HG03354 (cell line): ENCODE data around the gene CST3.
A peak's percentile ranks its signal among the peaks of the same experiment; 100 is the strongest.
"Not testable (repeated sequence)": the region's sequence is repeated elsewhere in the genome, so short reads cannot be mapped to it uniquely, and the experiment has no call there.

Experiments
- ATAC-seq: cut with Tn5 transposase; IDR thresholded peaks from one replicate; pipeline ENCODE4 v1.9.1; 2021; ENCODE audit warnings: mild to moderate bottlenecking; ENCODE audit not compliant: unreplicated experiment, poor library complexity, severe bottlenecking

Gene CST3

DNA sequence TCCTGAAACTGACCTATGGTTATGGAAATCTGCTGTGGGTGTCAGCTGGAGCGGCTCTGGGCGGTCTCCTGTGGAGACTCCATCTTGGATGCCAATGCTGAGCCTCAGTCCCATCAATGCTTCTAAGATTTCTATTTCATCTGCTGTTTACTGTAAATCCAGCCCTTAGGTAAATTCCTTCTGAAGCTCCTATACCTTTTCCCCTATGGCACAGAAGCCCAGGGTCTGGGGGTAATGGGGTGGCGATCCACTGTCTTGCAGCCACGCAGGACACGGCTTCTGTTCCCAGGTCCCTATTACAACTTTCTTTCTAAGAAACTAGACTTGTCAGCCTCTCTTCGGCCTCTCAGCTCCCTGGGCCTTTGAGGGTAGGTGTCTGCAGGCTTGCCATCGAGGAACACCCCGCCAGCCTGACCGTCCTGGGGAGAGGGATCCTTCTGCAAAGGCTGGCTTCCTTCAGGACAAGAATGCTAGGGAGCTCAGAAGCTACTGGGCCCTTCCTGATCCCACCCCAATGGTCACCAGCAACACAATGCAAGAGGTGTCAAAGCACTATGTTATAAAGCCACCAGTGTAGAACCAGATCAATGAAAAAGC is 6.4 kb downstream of the CST3 start:
- no peak for ATAC-seq

DNA sequence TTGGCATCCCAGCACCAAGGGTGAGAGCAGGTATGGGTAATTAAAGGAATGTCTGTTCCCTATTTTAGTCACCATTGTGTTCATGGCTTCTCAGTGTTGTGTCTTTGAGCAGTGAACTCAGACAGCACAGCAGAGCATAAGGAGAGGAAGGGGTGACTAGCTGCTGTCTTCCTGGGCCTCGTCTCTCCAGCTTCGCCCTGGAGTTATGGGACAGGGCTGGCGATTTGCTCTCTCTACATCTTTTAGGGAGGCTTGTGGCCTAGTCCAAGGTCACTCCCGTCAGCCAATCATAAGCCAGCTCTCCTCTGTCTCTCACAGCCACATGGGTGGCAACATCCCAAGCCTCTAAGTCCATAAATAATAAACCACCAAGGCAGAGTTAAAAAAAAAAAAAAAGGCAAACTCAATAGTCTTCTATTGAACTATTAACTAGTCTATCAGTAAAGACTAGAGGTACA is 7.3 kb downstream of the CST3 start:
- ATAC-seq = no peak

DNA sequence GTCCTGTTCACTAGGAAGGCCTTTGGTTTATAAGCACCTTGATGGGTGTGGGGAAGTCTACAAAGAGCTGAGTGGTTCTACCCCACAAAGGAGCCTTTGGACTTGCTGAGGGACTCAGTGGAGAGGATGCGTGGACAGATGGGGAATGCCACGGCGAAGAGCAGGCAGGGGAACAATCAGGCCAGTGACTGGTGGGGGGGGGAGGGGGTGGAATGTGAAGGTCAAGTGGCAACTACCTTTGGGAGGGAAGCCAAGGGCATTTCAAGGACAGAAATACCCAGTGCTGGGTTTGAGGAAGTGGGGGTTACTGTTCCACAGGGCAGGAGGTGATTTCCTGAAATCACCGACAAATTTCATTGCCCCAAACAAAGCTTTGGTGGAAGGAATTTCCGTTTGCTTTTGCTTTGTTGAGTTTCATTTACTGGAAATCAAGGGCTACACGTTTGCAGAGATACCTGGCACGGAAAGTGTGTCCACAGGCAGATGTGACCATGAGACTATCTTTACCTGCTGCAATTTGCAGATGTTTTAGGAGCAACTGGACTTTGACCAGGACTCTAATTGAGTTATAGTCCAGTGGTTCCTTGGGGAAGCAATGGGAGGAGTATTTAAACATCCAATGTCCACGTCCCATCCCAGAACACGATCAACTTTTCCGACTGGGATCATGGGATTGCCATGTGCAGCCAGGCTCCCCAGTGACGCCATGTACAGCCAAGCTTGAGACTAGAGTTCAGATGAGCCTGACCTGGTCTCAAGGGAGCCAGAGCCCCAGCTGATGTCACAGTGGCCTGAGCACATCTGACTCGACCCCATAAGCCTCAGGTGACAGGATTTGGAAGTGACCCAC is 8.0 kb downstream of the CST3 start:
- ATAC-seq = no peak

DNA sequence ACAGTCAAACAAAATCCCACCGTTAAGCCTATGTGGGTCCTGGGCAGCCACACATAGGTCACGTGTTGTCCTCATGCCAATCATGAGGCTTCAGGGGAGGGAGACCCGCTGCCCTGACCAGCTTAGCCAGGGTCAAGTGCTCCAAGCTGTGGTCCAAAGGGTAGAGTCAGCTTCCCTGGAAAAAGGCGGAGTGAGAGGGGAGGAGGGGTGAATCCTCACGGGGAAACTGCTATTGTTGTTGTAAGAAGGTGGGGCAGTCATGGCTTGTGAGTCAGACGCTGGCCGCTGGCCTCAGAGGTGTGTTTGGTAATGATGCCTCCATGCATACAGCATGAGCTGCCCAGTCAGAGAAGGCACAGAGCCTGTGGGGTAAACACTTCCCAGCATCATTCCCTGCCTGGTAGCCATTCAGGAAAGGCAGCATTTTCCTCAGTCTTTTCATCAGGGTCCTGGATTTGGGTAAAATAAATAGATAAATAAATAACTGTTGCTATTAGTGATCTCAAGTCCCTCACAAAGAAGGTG is 8.7 kb downstream of the CST3 start:
- no peak for ATAC-seq

DNA sequence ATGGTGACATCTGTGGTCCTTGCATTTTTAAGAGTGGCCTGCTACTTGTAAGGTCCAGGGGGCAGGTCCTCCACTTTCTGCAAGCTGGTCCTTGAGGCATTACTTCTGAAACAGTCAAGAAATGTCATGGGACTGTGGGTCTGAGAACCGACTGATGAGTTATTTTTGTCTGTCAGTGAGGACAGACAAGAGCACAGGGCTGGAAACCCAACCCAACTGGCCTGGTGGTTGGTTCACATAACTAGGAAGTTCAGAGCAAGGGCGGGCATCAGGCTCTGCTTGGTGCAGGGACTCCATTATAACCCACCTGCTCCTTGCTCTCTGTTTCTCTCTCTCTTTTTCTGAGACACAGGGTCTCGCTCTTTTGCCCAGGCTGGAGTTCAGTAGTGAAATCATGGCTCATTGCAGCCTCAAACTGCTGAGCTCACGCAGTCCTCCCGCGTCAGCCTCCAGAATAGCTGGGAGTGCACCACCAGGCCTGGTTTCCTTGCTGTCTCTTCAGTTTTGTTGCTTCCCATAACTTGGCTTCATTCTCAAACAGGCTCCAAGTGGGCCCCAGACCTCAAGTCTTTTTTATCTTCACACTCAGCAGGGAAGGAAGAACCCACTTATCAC is 9.2 kb downstream of the CST3 start:
- ATAC-seq = no peak

DNA sequence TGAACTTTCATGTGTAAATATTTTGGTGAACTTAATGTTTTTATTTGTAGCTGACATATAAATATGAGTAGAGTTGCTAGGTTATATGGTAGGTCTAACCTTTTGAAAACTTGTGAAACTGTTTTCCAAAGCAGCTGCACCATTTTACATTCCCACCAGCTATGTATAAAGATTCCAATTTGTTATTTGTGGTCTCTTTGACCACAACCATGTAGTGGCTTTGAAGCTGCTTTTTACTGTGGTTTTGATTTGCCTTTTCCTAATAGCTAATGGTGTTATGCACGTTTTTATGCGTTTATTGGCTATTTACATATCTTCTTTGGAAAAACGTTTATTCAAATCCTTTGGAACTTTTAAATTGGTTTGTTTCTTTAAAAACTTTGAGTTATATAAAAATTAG is 10.3 kb downstream of the CST3 start:
- no peak for ATAC-seq

DNA sequence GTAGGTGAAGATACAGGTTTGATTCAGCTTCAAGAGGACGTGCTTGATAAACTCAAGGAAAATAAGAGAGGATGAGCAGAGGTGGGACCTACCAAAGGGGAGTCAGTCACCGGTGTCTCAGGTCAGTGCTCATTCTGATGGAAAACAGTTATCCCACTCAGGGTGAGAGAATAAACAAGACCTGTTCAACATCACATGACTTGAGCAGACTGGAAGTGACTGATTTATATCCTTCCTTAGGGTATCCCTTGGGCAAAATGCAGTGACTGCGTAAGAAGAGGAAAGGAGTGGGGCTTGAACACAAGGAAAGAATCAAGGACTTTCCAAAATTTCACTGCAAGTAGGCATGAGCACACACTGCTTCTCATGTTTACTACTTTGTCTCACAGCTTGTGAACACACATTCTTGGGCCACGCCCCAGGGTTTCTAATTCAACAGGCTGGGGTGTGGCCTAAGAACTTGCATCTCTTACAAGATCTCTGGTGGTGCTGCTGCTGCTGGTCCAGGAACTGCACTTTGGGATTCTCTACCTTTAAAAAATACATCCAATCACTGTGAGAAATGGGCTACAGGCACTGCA is 11.6 kb downstream of the CST3 start:
- no peak for ATAC-seq

DNA sequence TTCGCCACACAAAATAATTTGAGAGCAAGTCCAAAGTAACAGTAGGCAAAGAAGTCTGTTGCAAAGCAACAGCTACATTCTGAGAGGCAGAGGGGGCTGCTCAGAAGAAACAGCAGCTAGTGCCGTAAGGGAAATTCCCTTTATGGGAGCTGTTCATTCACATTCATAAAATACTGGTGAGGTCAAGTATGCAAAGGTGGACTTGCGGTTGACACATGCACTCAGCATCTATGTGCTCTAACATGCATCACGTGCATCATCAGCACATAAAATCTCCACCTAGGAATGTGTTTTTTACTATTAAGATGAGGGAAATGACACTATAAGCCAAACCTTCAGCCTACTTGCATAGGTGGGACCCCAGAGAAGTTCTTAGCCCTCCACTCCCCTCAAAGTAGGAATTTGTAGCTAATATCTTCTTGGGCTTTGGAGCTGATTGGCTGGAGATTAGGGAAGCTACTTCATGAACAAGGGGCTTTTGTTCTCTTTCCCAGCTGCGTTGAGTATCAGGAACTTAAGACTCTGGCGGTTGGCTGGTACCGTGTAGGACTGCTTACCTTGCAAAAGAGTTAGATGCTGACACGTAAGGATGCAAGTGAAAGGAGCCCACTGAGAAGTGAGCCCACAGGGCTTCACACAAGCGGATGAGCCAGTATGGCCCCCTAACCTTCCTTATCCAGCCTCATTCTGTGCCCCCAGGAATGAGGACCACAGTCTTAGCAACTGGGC is 12.4 kb downstream of the CST3 start:
- no peak for ATAC-seq

DNA sequence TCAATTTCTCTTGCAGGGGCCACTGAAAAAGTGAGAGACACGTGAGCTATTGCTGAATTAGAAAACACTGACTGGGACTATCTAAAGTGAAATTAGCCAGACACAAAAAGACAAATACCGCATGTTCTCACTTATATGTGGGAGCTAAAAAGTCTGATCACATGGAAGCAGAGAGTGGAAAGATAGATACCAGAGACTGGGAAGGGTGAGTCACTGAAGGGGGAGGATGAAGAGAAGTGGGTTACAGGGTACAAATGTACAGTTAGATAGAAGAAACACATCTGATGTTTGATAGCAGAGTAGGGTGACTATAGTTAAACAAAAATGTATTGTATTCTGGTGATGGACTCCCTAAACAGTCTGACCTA is 13.4 kb downstream of the CST3 start:
- no peak for ATAC-seq

DNA sequence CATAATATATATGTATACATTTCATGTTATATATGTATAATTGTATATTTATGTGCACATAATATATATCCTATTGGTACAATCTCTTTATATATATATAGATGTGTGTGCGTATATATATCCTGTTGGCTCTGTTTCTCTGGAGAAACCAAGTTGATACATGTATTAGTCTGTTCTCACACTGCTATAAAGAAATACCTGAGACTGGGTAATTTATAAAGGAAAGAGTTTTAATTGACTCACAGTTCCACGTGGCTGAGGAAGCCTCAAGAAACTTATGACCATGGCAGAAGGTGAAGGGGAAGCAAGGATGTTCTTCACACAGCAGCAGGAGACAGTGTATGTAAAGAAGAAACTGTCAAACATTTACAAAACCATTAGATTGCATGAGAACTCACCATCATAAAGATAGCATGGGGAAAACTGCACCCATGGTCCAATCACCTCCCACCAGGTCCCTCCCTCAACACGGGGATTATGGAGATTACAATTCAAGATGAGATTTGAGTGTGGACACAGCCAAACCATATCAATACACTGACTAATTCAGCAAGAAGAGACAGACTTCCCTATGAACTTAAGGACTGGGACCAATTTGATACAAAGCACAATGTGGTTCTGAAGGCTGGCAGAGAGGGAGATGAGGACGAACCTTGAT is 14.0 kb downstream of the CST3 start:
- ATAC-seq = no peak

DNA sequence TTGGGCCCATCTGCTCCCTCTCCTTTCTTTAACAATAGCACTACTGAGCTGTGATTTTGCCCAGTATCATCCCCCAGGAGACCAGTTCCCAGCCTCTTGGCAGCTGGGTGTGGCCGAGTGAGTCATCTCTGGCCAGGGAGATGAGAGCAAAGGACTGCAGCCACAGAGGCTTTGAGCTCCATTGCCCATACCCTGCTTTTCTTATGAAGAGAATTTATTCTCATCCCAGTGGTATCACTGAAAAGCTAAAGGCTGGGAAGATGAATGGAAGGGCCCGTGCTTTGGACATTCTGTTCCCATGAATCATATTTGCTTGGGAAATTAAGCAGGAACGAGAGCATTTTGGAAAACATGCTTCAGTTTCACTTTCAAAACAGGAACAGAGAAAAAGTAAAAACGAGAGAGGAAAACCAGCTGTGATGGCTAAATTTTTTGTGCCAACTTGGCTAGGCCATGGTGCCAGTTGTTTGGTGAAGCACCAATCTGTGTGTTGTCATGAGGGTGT is 14.9 kb downstream of the CST3 start:
- ATAC-seq = peak; percentile 81

DNA sequence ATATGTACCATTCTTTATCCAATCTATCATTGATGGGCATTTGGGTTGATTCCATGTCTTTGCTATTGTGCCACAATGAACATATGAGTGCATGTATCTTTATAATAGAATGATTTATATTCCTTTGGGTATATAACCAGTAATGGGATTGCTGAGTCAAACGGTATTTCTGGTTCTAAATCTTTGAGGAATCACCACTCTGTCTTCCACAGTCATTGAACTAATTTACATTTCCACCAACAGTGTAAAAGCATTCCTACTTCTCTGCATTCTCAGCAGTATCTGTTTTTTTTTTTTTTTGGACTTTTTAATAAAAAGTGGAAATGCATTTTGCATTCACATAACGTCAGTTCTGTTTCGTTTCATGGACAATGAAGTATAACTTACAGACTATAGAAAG is 15.4 kb downstream of the CST3 start:
- not testable (repeated sequence) for ATAC-seq

DNA sequence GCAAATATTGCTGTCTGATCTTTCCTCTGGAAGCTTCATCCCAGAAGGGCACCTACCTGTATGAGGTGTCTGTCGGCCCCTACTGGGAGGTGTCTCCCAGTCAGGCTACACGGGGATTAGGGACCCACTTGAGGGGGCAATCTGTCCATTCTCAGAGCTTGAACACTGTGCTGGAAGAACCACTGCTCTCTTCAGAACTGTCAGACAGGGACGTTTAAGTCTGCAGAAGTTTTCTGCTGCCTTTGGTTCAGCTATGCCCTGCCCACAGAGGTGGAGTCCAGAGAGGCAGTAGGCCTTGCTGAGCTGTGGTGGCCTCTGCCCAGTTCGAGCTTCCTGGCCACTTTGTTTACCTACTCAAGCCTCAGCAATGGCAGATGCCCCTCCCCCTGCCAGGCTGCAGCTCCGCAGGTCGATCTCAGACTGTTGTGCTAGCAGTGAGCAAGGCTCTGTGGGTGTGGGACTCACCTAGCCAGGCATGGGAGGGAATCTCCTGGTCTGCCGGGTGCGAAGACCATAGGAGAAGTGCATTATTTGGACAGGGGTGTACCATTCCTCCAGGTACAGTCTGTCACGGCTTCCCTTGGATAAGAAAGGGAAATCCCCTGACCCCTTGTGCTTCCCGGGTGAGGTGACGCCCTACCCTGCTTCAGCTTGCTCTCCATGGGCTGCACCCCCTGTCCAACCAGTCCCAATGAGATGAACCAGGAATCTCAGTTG is 16.9 kb downstream of the CST3 start:
- ATAC-seq = not testable (repeated sequence)

DNA sequence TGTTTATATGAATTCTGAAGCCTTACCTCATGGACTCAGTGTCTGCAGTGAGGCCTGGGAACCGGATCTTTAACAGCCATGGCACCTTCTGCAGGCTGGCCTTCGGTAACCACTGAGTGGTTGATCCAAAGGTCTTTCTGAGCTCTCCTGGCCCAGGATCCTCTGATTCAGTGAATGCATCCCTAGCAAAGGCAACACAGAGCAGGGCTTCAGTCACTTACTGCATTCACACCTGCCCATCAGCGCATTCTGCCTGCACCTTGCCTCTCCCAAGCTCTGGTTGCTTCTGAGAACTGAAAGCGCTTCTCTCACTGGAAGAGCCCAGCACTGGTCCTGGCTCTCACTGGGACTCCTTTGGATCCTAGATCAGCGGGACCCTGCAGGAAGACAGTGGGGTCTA is 23.6 kb downstream of the CST3 start:
- no peak for ATAC-seq

DNA sequence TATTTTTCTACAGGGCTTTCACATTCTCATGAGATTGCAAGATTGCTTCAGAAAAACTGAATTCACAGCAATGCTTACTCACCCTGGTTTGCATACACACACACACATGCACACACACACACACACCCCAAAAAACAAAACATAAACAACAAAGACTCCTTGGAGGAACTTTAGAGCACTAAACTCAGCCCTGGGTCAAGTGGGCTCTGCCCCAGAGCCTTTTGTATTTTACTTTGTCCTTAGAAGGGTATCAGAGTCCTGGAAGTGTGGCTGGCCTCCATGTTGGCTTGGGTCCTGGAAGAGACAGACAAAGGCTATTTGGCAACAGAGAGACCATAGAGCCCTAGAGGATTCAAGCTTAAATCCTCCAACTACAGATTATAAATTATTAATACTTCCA is 24.1 kb downstream of the CST3 start:
- no peak for ATAC-seq

DNA sequence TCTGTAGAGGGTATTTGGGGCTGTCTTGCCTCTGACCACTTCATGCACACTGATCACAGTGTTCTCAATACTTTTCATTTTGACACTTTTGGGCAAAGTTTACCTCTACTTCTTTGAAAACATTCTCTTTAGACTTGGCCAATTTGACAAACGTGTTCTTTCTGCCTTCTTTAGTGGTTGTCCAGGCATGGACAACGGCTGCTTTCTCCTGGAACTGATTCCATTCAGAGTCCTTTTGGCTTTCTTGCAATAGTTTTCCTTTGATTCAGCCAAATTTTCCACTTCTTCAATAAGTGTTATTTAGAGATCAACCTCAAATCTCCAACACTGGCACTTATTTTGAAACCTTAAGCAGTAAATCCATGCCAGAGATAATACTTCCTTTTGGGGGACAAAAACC is 25.4 kb downstream of the CST3 start:
- ATAC-seq = no peak

DNA sequence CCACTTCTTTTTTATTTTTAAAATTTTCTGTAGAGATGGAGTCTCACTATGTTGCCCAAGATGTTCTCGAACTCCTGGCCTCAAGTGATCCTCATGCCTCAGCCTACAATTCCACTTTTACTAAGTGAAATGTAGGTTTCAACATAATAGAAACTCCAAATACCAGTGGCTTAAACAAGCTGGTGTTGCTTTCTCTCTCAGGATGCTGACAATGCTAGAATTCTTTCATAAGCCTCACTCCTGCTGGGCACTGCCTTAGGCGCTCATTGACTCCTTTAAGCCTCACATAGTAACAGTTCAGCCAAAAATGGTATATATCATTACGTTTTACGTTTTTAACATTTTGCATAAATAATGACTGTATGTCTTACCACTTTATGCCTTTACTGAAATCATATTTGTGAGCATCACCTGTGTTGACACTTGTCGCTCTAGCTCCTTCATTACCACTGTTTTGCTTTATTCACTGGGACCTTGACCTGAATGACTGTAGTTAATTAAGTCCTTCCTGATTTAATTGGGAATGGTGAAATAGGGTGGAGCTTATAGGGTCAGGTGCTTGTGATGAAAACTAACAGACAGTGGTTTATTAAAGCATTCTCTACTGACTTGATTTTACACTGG is 28.2 kb downstream of the CST3 start:
- no peak for ATAC-seq

DNA sequence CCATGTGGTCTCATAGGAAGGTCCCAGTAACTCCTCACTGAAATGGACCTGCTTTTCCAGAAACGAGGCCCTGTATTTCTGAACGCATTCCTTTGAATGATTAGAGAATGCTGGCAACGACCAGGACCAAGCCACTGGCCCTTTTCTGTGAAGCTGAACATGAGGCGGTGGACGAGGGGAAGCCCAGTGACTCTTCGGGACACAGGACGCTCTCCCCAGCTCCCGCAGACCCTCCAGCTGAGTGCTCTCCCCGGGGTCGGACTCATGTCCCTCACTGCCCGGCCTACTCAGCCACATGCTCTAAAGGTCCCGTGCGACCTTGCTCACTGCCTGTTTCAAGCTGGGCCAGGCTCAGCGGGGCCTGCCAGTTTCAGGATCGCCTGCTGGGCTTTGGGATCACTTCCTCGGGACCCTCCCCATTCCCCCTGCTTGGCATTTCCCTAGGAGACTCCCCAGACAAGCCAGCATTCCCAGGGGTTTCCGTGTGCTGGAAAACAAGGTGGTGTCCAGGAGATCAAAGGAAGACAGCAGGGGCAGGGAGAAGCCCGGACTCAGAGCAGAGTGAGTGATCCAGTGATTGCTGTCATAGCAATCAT is 29.4 kb downstream of the CST3 start:
- ATAC-seq = no peak
